HL-60 (cell line): ENCODE data around the gene PRRG3.

ENCODE experiments used
- DNase-seq, 2 experiments: peaks; one replicate each; pipeline ENCODE4 v3.0.0-alpha.2; 2010 to 2020; ENCODE audit warnings: low read depth in 1 of 2, low spot score in 1 of 2
- H3K27ac ChIP-seq: fragments of 250-450 bp; sonication (Bioruptor Pico); replicated peaks from 2 replicates; pipeline ENCODE4 v1.5.1; 2020; ENCODE audit warnings: mild to moderate bottlenecking, moderate library complexity
- H3K27me3 ChIP-seq: fragments of 250-450 bp; sonication (Bioruptor Pico); 2 replicates; pipeline ENCODE4 v1.5.1; 2021; ENCODE audit warnings: mild to moderate bottlenecking, moderate library complexity; ENCODE audit not compliant: insufficient read depth, poor library complexity, severe bottlenecking
- H3K4me3 ChIP-seq: replicated peaks from 2 replicates; pipeline ENCODE4 v1.5.1; 2011; ENCODE audit warnings: mild to moderate bottlenecking, control low read depth, low read length; ENCODE audit not compliant: insufficient read depth
- CTCF ChIP-seq: IDR thresholded peaks from one replicate; pipeline ENCODE4 v1.5.1; 2011; ENCODE audit warnings: low read length, control low read depth, inconsistent platforms; ENCODE audit not compliant: insufficient read depth
- GABPA ChIP-seq: IDR thresholded peaks from 2 replicates; pipeline ENCODE4 v1.6.1; 2012; ENCODE audit warnings: low read depth
- POLR2AphosphoS5 ChIP-seq: IDR thresholded peaks from 2 replicates; pipeline ENCODE4 v1.6.1; 2012; ENCODE audit warnings: low read depth
- REST ChIP-seq: IDR thresholded peaks from 2 replicates; pipeline ENCODE4 v1.6.1; 2012; ENCODE audit warnings: low read depth; ENCODE audit not compliant: insufficient replicate concordance
- SPI1 ChIP-seq: IDR thresholded peaks from 2 replicates; pipeline ENCODE4 v1.6.1; 2012; ENCODE audit warnings: low read depth, mild to moderate bottlenecking, borderline replicate concordance

PRRG3 gene

GRCh38 chrX:151713849-151714248, 18.6 kb downstream of the PRRG3 start:
- TF ChIP-seq GABPA (no peak), SPI1 (no peak), REST (no peak), CTCF (peak; percentile 31)
- Histone ChIP-seq H3K4me3 (no peak overlapping the region), H3K27ac (no peak overlapping the region), H3K27me3 (no peaks in the 10 kb centered on the region)
- peak in 1 of 2 experiments; percentile 23 for DNase-seq

- Histone ChIP-seq H3K27ac (no peak overlapping the region), H3K4me3 (no peak overlapping the region), H3K27me3 (no peaks in the 10 kb centered on the region)
- no peak for TF ChIP-seq SPI1
- TF ChIP-seq GABPA: no peak
- no peak for TF ChIP-seq POLR2AphosphoS5
- TF ChIP-seq REST: no peak
- no peak for TF ChIP-seq CTCF
- no peak for DNase-seq
These were observed 19.1 kb downstream of the PRRG3 start for GRCh38 chrX:151714362-151714761.

DNA sequence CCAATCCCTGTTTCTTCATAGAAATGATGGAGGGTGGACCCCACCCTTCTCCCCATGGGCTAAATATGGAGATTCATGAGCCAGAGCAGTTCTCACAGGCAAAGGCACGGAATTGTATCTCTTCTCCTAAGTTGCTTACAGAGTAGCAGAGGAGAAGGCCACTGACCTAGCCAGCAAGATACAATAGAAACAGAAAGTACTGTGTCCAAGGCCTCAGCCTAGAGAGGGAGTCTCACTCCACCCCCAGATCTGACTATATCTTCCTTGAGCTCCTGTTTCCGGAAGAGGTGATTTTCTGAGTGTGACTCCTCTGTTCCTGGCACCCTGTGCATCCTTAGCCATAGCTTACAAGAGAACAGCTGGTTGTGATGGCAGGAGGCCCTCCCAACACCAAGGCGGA, 20.5 kb downstream of the PRRG3 start, which contains the start of gene FATE1:
Gene FATE1, plus strand, starts transcription at position 284 of the 400 bp plus-strand sequence. Its CDS starts 85 bp downstream, at position 369.
- no peak within 1 kb of the TSS for H3K4me3 ChIP-seq

DNA sequence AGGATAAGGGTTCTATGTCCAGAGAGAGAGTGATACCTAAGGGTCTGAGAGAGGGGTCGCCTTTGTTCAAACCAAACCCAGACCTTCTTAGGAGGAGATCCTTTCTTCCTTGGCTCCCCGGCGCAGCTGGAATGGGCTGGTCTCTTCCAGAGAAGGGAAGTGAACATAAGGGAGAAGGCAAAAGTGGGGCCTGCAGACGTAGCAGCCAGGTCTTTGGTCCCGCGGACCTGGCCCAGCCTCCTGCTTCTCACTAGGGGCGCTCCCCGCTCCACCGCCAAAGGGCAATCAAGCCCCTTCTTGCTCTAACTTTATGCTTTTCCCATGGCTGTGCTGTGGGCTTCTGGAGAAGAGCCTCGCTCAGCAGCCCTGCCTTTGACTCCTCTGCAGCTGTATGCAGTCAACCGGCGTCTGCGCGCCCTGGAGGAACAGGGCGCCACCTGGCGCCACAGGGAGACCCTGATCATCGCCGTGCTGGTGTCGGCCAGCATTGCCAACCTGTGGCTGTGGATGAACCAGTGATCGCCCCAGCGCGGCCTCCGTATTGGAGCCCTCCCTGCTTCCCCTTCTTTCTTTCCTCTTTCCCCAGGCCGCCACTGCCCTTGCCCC, 27.1 kb downstream of the PRRG3 start:
- DNase-seq: no peak
- Histone ChIP-seq H3K4me3 (no peak overlapping the region), H3K27me3 (no peaks in the 10 kb centered on the region), H3K27ac (no peak overlapping the region)
- TF ChIP-seq REST (no peak), POLR2AphosphoS5 (no peak), GABPA (no peak), CTCF (no peak), SPI1 (no peak)

More for the DNA sequence above, 20.5 kb downstream of the PRRG3 start, which contains the start of gene FATE1:
- Histone ChIP-seq H3K27ac (no peak within 1 kb of the TSS), H3K27me3 (no peaks in the 10 kb centered on the region)
- no peak for DNase-seq
- TF ChIP-seq POLR2AphosphoS5: no peak
- TF ChIP-seq GABPA: no peak
